Loucy (cell line): ENCODE results near the gene DAB1.
"Not testable (repeated sequence)": the region's sequence is repeated elsewhere in the genome, so short reads cannot be mapped to it uniquely, and the experiment has no call there.

ENCODE experiments used
- H2AFZ ChIP-seq: fragments of 200-600 bp; sonication (generic); 2 replicates; pipeline ENCODE4 v1.6.0; 2016; ENCODE audit warnings: antibody characterized with exemption, mild to moderate bottlenecking, low read length, moderate library complexity
- H3F3A ChIP-seq: fragments of 200-600 bp; 2 replicates; pipeline ENCODE4 v1.6.0; 2016; ENCODE audit warnings: antibody characterized with exemption, low read depth, mild to moderate bottlenecking
- H3K27me3 ChIP-seq: fragments of 200-600 bp; sonication (generic); 2 replicates; pipeline ENCODE4 v1.6.1; 2014; ENCODE audit warnings: low read length, mild to moderate bottlenecking; ENCODE audit not compliant: insufficient read depth, poor library complexity, severe bottlenecking
- H3K36me3 ChIP-seq: fragments of 200-600 bp; sonication (generic); 2 replicates; pipeline ENCODE4 v1.6.1; 2016; ENCODE audit warnings: low read length; ENCODE audit not compliant: insufficient read depth
- H3K4me1 ChIP-seq: fragments of 200-600 bp; sonication (generic); 2 replicates; pipeline ENCODE4 v1.5.1; 2014; ENCODE audit warnings: low read length, mild to moderate bottlenecking; ENCODE audit not compliant: insufficient read depth, poor library complexity, severe bottlenecking
- H3K4me2 ChIP-seq: fragments of 200-600 bp; sonication (generic); 2 replicates; pipeline ENCODE4 v1.6.0; 2014; ENCODE audit warnings: antibody characterized with exemption, low read length, low read depth, mild to moderate bottlenecking; ENCODE audit not compliant: poor library complexity, severe bottlenecking
- H3K4me3 ChIP-seq: fragments of 200-600 bp; sonication (generic); 2 replicates; pipeline ENCODE4 v1.5.1; 2014; ENCODE audit warnings: low read length, mild to moderate bottlenecking, mixed read lengths; ENCODE audit not compliant: poor library complexity, severe bottlenecking
- H3K79me2 ChIP-seq: fragments of 200-600 bp; sonication (generic); 2 replicates; pipeline ENCODE4 v1.6.1; 2014; ENCODE audit warnings: low read length; ENCODE audit not compliant: insufficient read depth
- H3K9ac ChIP-seq: fragments of 200-600 bp; sonication (generic); 2 replicates; pipeline ENCODE4 v1.6.0; 2014; ENCODE audit warnings: mild to moderate bottlenecking, low read depth, low read length, moderate library complexity; ENCODE audit not compliant: poor library complexity, severe bottlenecking
- H3K9me2 ChIP-seq: fragments of 200-600 bp; sonication (generic); replicated peaks from 2 replicates; pipeline ENCODE4 v1.6.1; 2016; ENCODE audit warnings: low read depth, low read length, mixed read lengths
- H3K9me3 ChIP-seq: fragments of 200-600 bp; sonication (generic); 2 replicates; pipeline ENCODE4 v1.6.1; 2014; ENCODE audit warnings: mild to moderate bottlenecking, antibody characterized with exemption, low read length, low read depth; ENCODE audit not compliant: insufficient read depth
- H4K20me1 ChIP-seq: fragments of 200-600 bp; sonication (generic); 2 replicates; pipeline ENCODE4 v1.6.0; 2014; ENCODE audit warnings: antibody characterized with exemption, low read length, mild to moderate bottlenecking; ENCODE audit not compliant: insufficient read depth, poor library complexity, severe bottlenecking
- EZH2phosphoT487 ChIP-seq: fragments of 200-600 bp; IDR thresholded peaks from 2 replicates; pipeline ENCODE4 v1.6.1; 2018; ENCODE audit warnings: antibody characterized with exemption, mild to moderate bottlenecking, moderate library complexity, borderline replicate concordance
- TF ChIP-seq, protein P1 (sequence below): fragments of 200-600 bp; sonication (generic); conservative IDR thresholded peaks from 2 replicates; pipeline ENCODE4 v1.5.1; 2014; ENCODE audit warnings: mild to moderate bottlenecking, antibody characterized with exemption, low read length

Gene DAB1

DNA sequence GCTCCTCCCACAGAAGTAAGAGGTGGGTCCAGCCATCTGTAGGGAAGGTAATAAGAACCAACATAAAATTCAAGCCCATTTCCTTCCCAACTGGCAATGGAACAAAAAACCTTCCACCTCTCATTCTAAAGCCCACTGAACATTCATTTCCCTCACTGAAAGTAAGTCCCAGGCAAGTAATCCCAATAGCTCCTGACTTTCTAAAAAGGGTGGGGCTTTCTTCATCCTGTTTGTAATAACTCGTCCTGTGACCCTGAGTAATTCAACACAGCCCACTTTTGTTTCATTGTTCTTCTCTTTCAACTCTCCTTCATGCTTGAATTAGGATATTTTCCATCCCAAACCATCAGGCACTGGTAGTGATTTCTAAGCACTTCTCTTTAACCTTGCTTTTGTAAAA, 74.9 kb downstream of the DAB1 start:
- Histone ChIP-seq H3K4me3 (no peak overlapping the region), H3K9ac (no peak overlapping the region), H3K36me3 (no peaks in the 10 kb centered on the region), H3K79me2 (no peaks in the 10 kb centered on the region), H3K9me2 (no peaks in the 10 kb centered on the region), H3K9me3 (no peaks in the 10 kb centered on the region), H3F3A (no peaks in the 10 kb centered on the region), H3K27me3 (no peaks in the 10 kb centered on the region), H4K20me1 (no peaks in the 10 kb centered on the region), H3K4me1 (no peaks in the 10 kb centered on the region), H2AFZ (no peak overlapping the region), H3K4me2 (no peak overlapping the region)
- no peak for TF ChIP-seq EZH2phosphoT487
- TF ChIP-seq, protein P1, sequence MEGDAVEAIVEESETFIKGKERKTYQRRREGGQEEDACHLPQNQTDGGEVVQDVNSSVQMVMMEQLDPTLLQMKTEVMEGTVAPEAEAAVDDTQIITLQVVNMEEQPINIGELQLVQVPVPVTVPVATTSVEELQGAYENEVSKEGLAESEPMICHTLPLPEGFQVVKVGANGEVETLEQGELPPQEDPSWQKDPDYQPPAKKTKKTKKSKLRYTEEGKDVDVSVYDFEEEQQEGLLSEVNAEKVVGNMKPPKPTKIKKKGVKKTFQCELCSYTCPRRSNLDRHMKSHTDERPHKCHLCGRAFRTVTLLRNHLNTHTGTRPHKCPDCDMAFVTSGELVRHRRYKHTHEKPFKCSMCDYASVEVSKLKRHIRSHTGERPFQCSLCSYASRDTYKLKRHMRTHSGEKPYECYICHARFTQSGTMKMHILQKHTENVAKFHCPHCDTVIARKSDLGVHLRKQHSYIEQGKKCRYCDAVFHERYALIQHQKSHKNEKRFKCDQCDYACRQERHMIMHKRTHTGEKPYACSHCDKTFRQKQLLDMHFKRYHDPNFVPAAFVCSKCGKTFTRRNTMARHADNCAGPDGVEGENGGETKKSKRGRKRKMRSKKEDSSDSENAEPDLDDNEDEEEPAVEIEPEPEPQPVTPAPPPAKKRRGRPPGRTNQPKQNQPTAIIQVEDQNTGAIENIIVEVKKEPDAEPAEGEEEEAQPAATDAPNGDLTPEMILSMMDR = no peak

DNA sequence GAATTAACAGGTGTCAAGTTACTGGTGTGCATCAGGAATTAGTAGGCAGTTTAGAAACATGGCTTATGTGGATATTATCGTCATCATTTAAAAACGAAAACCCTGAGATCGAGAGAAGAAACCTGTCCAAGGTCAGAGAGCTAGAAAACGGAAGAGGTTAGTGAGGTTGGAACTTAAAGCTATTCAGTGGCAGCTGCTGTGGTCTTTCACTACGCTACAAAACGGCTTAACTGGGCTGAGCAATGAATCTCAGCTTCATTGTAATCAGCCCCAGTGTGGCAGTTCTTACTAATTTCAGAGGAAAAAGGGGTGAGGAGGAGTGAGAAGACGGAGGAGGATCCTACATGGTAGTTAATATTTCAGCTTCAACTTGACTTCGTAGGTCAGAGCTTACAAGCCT, 77.9 kb downstream of the DAB1 start:
- no peaks in the 10 kb centered on the region for H3K9me2 ChIP-seq
- no peaks in the 10 kb centered on the region for H3K79me2 ChIP-seq
- H3K4me1 ChIP-seq = no peaks in the 10 kb centered on the region
- no peaks in the 10 kb centered on the region for H3K36me3 ChIP-seq
- no peak overlapping the region for H2AFZ ChIP-seq
- no peaks in the 10 kb centered on the region for H3K27me3 ChIP-seq
- no peak overlapping the region for H3K4me3 ChIP-seq
- H3K4me2 ChIP-seq = no peak overlapping the region
- H3F3A ChIP-seq = no peaks in the 10 kb centered on the region
- TF ChIP-seq, protein P1 = no peak
- no peak for TF ChIP-seq EZH2phosphoT487
- no peaks in the 10 kb centered on the region for H3K9me3 ChIP-seq
- no peak overlapping the region for H3K9ac ChIP-seq
- H4K20me1 ChIP-seq = no peaks in the 10 kb centered on the region

DNA sequence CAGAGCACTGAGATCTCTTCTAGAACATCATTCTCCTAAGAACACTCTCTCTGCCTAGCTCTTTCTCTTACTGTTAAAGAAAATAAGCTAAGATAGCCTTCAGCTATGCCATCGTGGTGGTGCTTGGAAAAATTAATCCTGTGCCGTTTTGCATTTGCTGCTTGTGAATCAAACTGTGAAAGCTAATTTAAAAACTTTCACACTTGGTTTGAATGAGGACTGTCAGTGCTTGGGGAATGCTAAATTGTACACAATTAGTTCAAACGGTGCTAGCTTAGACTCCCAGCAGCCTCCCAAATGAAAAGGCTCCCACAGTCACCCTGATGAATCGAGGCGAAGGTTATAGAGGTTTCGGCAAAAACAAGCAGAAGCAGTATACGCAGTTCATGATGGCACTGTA, 79.6 kb downstream of the DAB1 start:
- H3K9ac ChIP-seq = no peak overlapping the region
- no peaks in the 10 kb centered on the region for H3K9me3 ChIP-seq
- H3K79me2 ChIP-seq = no peaks in the 10 kb centered on the region
- H4K20me1 ChIP-seq = no peaks in the 10 kb centered on the region
- no peak overlapping the region for H2AFZ ChIP-seq
- H3K27me3 ChIP-seq = no peaks in the 10 kb centered on the region
- no peaks in the 10 kb centered on the region for H3K36me3 ChIP-seq
- no peak overlapping the region for H3K4me2 ChIP-seq
- no peaks in the 10 kb centered on the region for H3K4me1 ChIP-seq
- no peak overlapping the region for H3K4me3 ChIP-seq
- no peaks in the 10 kb centered on the region for H3K9me2 ChIP-seq
- TF ChIP-seq, protein P1 = no peak
- no peak for TF ChIP-seq EZH2phosphoT487
- no peaks in the 10 kb centered on the region for H3F3A ChIP-seq

DNA sequence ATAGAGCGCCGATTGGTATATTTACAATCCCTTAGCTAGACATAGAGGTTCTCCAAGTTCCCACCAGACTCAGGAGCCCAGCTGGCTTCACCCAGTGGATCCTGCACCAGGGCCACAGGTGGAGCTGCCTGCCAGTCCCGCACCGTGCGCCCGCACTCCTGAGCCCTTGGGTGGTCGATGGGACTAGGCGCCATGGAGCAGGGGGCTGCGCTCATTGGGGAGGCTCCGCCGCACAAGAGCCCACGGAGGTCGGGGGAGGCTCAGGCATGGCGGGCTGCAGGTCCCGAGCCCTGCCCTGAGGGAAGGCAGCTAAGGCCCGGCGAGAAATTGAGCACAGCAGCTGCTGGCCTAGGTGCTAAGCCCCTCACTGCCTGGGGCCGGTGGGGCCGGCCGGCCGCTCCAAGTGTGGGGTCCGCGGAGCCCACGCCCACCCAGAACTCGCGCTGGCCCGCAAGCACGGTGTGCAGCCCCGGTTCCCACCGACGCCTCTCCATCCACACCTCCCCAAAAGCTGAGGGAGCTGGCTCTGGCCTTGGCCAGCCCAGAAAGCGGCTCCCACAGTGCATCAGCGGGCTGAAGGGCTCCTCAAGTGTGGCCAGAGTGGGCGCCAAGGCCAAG, 80.5 kb downstream of the DAB1 start:
- H3K4me2 ChIP-seq, H2AFZ ChIP-seq, H3F3A ChIP-seq, H3K4me1 ChIP-seq, H3K9me3 ChIP-seq, H3K9me2 ChIP-seq, H4K20me1 ChIP-seq, H3K27me3 ChIP-seq, H3K4me3 ChIP-seq, H3K9ac ChIP-seq, H3K79me2 ChIP-seq, H3K36me3 ChIP-seq: not testable (repeated sequence)
